GM19395 (cell line): ENCODE data around the gene MSN.
"Not testable (repeated sequence)": the region's sequence is repeated elsewhere in the genome, so short reads cannot be mapped to it uniquely, and the experiment has no call there.

Source experiments
- ATAC-seq: cut with Tn5 transposase; IDR thresholded peaks from one replicate; pipeline ENCODE4 v1.9.1; 2021; ENCODE audit warnings: mild to moderate bottlenecking, moderate library complexity; ENCODE audit not compliant: unreplicated experiment

MSN gene

DNA sequence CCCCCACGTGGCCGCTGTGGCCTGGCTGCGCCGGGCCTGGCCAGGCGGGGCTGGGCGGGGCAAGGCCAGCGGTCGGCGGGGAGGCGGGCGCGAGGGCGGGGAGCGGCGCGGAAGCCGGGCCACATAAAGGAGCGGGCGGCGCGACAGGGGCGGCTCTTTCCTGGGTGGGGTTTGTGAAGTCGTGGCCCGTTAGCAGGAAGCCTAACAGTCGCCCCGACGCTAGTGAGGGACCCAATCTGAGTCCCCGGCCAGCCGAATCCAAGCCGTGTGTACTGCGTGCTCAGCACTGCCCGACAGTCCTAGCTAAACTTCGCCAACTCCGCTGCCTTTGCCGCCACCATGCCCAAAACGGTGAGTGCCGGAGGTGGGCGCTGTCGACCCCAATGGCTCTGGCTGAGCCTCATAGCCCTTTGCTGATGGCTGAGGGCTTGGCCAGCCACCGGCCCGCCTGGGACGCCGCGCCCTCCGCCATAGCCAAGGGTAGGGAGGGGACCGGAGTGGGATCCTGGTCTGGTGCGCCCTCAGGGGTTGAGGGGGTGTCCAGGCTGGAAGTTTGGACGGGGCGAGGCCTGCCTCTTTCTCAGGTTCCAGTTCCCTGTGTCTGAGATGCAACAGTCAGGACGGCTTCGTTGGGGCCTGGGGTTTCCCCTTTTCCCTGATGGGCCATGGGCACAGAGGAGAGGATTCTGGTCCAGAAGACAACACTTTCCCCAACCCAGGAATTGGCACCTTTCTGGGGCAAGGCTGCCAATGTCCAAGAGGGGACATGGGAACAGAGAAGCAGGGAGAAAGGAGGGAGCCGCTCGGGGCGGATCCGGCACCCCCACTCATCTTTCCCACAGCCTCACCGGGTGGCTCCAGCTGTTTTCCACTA, at the start of gene MSN:
TSS of gene MSN (plus strand) at position 152 of the 874 bp plus-strand sequence. CDS start at position 340, 188 bp downstream.
- peak; percentile 73 for ATAC-seq

DNA sequence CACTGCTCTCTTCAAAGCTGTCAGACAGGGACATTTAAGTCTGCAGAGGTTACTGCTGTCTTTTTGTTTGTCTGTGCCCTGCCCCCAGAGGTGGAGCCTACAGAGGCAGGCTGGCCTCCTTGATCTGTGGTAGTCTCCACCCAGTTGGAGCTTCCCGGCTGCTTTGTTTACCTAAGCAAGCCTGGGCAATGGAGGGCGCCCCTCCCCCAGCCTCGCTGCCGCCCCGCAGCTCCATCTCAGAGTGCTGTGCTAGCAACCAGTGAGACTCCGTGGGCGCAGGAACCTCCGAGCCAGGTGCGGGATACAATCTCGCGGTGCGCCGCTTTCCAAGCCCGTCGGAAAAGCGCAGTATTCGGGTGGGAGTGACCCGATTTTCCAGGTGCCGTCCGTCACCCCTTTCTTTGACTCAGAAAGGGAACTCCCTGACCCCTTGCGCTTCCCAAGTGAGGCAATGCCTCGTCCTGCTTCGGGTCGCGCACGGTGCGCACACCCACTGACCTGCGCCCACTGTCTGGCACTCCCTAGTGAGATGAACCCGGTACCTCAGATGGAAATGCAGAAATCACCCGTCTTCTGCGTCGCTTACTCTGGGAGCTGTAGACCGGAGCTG, 47.3 kb upstream of the MSN start:
- not testable (repeated sequence) for ATAC-seq

- no peak for ATAC-seq
These were observed 36.7 kb upstream of the MSN start for GRCh38 chrX:65630771-65631170.

DNA sequence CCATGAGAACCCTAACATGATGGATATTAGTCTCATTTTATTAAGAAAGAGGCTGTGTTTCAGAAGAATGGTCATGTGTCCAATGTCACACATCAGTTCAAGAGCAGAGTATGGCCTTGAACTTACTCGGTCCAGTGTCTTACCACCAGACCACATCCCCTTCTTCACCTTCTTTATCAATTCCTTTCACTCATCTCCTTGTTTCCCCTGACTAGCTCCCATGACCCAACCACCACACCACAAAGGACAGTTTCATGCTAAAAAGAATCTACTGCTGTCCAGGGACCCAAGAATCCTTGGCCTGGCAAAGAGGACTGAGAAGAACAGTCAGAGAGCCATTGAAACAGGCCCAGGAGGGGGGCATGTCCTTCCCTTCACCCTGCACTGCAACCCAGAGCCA, 33.6 kb upstream of the MSN start:
- ATAC-seq, result no peak

DNA sequence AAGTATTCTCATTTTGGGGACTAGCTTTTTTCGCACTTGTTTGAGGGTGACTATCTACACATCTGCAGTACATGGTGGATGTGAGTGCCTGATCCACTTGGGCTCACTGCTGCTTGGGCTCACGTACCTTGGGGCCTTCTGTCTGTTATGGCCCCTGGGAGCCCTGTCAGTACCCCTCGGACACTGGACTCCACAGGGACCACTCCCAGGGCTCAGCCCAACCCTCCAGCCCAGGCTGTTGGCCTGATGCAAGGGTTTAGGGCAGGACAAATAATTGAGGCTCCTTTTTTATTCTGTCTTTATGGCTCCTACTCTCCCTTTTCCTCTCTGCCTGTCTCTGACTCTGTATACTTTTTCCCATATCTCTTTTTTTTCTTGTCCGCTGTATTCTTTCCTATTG, 32.7 kb upstream of the MSN start:
- ATAC-seq, result no peak

DNA sequence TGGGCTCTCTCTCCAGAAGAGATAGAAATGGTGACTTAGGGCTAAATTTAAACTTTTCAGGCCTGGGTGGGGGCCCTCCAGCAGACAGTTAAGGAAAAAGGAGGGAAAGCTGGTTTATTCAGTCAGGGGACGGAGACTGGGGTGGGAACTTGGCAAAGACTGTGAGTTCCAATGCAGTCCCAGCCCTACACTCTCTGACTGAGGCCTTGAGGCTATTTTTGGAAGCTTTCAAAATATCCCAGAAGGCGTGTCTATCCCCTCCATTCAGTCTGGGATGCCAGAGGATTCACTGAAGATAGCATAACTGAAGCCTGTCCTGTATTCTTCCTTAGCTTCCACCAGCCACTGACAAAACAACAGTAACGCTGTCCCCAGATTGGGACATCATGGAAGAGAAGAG, 32.1 kb upstream of the MSN start:
- ATAC-seq, result no peak

GRCh38 chrX:65635822-65636221, 31.6 kb upstream of the MSN start:
- ATAC-seq, result no peak

DNA sequence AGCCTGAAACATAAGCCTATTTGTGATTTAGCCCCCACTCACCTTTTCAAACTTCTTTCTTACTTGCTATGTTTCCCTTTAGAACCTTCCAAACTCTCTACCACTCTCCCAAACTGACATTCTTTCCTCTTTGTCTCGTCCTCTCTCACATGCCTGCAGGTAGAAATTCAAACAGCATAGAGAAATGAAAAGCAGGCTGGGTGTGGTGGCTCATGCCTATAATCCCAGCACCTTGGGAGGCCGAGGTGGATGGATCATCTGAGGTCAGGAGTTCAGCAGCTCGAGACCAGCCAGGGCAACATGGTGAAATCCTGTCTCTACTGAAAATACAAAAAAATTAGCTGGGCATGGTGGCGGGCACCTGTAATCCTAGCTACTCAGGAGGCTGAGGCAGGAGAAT, 31.2 kb upstream of the MSN start:
- ATAC-seq, result not testable (repeated sequence)

- no peak for ATAC-seq
These were observed 30.1 kb upstream of the MSN start for GRCh38 chrX:65637335-65637734.

DNA sequence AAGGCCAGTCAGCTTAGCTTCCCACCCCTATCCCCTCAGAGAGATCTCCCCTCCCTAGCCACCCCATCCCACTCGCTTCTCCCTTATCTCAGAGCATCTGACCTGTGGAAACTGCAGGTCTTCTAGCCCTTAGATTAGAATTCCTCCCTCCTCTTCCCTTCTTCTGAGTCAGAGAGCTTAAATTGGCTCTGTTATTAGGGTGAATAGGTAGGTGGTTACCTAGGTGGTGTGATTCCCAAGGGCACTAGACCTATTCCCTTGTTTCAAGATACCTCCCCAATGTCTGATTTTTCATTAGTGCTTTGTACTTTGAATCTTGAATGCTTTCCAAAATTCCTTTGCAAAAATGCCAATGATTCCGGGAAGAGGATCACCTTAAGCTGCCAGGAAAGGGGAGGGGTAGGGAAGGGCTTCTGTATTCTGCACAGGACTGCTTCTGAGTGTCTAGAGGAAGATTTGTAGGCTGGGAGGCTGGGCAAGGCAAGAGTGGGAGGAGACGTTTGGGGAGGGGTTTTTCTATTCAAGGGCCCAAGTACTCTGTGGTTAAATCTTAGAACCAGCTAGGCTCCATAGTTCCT, 24.5 kb upstream of the MSN start:
- no peak for ATAC-seq

GRCh38 chrX:65643531-65644052, 23.9 kb upstream of the MSN start:
- no peak for ATAC-seq

- ATAC-seq, result no peak
These were observed 22.7 kb upstream of the MSN start for GRCh38 chrX:65644621-65645289.

DNA sequence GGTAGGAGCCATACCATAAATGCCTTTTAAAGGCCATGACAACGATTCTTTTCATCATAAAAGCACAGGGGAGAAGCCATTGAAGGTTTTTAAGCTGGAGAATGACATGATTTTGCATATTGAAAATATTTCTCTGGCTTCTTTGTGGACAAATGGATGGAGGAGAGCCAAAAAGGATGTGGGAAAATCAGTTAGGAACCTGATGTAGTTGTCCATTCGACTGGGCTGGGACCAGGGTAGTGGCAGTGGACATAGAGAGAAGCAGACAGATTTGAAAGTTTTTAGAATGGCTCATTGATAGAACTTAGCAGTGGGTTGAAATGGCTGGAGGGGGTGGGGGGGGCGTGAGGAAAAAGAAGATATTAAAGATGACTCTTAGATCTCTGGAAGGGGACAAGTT, 19.7 kb upstream of the MSN start:
- ATAC-seq, result no peak

- no peak for ATAC-seq
These were observed 15.4 kb upstream of the MSN start for GRCh38 chrX:65652098-65652497.

GRCh38 chrX:65657009-65657441, 10.4 kb upstream of the MSN start:
- ATAC-seq, result peak; percentile 26

- ATAC-seq, result no peak
These were observed 9.8 kb upstream of the MSN start for GRCh38 chrX:65657659-65658058.

- ATAC-seq, result no peak
These were observed 9.2 kb upstream of the MSN start for GRCh38 chrX:65658229-65658628.

- ATAC-seq, result peak; percentile 25
These were observed 324 bp upstream of the MSN start for GRCh38 chrX:65667157-65667502.

- peak; percentile 36 for ATAC-seq
These were observed 1.2 kb downstream of the MSN start for GRCh38 chrX:65668377-65669310.

DNA sequence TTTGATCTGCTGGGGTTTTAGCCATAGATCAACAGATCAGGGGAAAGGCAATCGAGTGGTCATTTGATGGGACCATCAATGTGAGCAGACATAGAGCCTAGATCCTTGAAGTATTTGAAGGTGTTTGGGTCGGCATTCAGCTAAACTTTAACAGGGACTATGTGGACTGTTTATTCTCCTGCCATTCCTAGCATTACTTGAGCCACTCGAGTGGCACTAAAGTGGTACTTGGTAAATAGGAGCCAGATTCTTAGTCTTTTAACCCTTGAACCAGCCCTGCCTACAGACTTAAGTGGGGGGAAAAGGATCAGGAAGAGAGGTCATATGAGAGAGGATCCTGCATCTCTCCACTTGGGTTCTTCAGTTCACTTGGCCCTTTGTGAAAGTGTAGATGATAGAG, 3.8 kb downstream of the MSN start:
- no peak for ATAC-seq
